Effector CD8-positive, alpha-beta T cell (primary cell): ENCODE measurements around the gene LLGL2.
A peak's percentile ranks its signal among the peaks of the same experiment; 100 is the strongest.
"Not testable (repeated sequence)": the region's sequence is repeated elsewhere in the genome, so short reads cannot be mapped to it uniquely, and the experiment has no call there.

Experiments used
- DNase-seq: peaks from one replicate; lab custom pipeline; 2025; lab: John Stamatoyannopoulos, UW

LLGL2 gene

GRCh38 chr17:75570772-75571171 lies 45.3 kb downstream of the LLGL2 start:
- DNase-seq, result no peak

- no peak for DNase-seq
These were observed 45.8 kb downstream of the LLGL2 start for GRCh38 chr17:75571197-75571884.

- DNase-seq, result no peak
These were observed 46.4 kb downstream of the LLGL2 start for GRCh38 chr17:75571885-75572215.

- no peak for DNase-seq
These were observed 47.4 kb downstream of the LLGL2 start for GRCh38 chr17:75572713-75573539.

- no peak for DNase-seq
These were observed 48.1 kb downstream of the LLGL2 start for GRCh38 chr17:75573540-75573957.

- DNase-seq, result no peak
These were observed 48.5 kb downstream of the LLGL2 start for GRCh38 chr17:75573994-75574393.

- DNase-seq, result no peak
These were observed 49.0 kb downstream of the LLGL2 start for GRCh38 chr17:75574404-75575036.

GRCh38 chr17:75575197-75575596 lies 49.7 kb downstream of the LLGL2 start:
- no peak for DNase-seq

GRCh38 chr17:75575728-75576127 lies 50.2 kb downstream of the LLGL2 start:
- no peak for DNase-seq

- no peak for DNase-seq
These were observed 51.2 kb downstream of the LLGL2 start for GRCh38 chr17:75576661-75577060.

GRCh38 chr17:75581121-75581725 lies 55.7 kb downstream of the LLGL2 start:
- peak; percentile 46 for DNase-seq

GRCh38 chr17:75583197-75583596 lies 57.7 kb downstream of the LLGL2 start:
- DNase-seq, result not testable (repeated sequence)

- no peak for DNase-seq
These were observed 59.3 kb downstream of the LLGL2 start for GRCh38 chr17:75584849-75585175.

GRCh38 chr17:75587675-75588595 lies 62.4 kb downstream of the LLGL2 start, which contains the start of gene MYO15B:
MYO15B (plus strand) TSS chr17:75587800; CDS start chr17:75588058, 258 bp downstream.
- DNase-seq, result peak; percentile 56

- no peak for DNase-seq
These were observed 63.1 kb downstream of the LLGL2 start for GRCh38 chr17:75588596-75589011.

GRCh38 chr17:75589012-75589918 lies 63.8 kb downstream of the LLGL2 start:
- peak; percentile 94 for DNase-seq

- no peak for DNase-seq
These were observed 64.4 kb downstream of the LLGL2 start for GRCh38 chr17:75589919-75590303.

- no peak for DNase-seq
These were observed 64.8 kb downstream of the LLGL2 start for GRCh38 chr17:75590314-75590761.

GRCh38 chr17:75590849-75591721 lies 65.6 kb downstream of the LLGL2 start:
- no peak for DNase-seq
